ENCODE results near the gene ZDHHC15. TPM values are rescaled to one million over a fixed set of nuclear protein-coding genes. Genes with fewer than 3 reads are reported as not detected.
"Not testable (repeated sequence)": the region's sequence is repeated elsewhere in the genome, so short reads cannot be mapped to it uniquely, and the experiment has no call there.

Gene ZDHHC15
- total RNA-seq, 1 donor from 2014 or later, result not detected

DNA sequence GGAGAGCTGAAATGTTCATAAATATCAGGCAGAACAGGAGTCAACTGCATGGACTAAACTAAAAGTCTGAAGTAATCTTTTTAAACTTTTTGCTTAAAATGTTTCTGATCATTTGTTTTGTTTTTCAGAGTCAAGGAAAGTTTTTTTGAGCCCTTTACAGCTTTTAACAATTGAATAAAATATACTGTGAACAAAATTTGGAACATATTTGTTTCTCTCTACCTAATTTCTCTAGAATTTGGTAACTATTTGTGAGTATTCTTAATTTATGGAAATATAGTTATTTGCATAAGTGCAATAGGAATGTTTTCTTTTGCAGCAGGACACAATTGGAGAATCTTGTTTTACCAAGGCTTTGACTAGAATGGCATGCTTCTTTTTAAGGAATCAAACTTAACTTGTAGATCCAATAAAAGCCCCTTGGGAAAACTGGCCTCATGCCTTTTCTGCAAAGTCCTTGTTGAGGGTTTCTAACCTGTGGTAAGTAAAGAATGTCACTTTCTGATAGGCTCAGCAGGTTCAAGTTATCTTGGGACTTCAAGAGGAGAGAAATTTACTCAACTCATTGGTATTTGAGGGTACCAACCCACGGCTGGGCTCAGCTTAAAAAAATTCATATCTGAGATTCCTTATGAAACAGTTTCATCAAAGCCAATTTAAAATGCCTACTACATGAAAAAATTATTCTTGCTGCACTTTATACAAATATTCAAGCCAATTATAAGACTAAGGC, 157.4 kb downstream of the ZDHHC15 start:
- Mint-ChIP-seq H3K9me3 (no peaks in the 10 kb centered on the region), H3K4me3 (no peak overlapping the region), H3K27me3 (ENCODE audit: insufficient read depth) (no peaks in the 10 kb centered on the region), H3K27ac (no peak overlapping the region), H3K36me3 (ENCODE audit: low read depth) (no peaks in the 10 kb centered on the region), H3K4me1 (ENCODE audit: low read depth) (no peaks in the 10 kb centered on the region)
- no peak for DNase-seq (ENCODE audit: low spot score)
- intact Hi-C loops (cut with micrococcal nuclease), result no loop called here

DNA sequence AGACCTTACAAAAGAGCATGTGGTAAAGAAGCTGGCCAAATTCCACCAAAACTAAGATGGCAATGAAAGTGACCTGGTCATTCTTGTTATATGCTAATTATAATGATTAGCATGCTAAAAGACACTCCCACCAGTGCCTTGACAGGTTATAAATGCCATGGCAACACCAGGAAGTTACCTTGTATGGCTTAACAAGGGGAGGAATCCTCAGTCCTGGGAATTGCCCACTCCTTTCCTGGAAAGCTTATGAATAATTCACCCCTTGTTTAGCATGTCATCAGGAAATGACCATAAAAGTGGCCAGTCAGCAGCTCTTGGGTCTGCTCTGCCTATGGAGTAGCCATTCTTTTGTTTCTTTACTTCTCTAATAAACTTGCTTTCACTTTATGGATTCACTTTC, 161.0 kb downstream of the ZDHHC15 start:
- no peaks in the 10 kb centered on the region for H3K4me1 Mint-ChIP-seq (ENCODE audit: low read depth)
- no peaks in the 10 kb centered on the region for H3K27me3 Mint-ChIP-seq (ENCODE audit: insufficient read depth)
- no peak for DNase-seq (ENCODE audit: low spot score)
- intact Hi-C loops (cut with micrococcal nuclease), result no loop called here
- no peaks in the 10 kb centered on the region for H3K36me3 Mint-ChIP-seq (ENCODE audit: low read depth)
- no peak overlapping the region for H3K27ac Mint-ChIP-seq
- H3K9me3 Mint-ChIP-seq, result no peaks in the 10 kb centered on the region
- H3K4me3 Mint-ChIP-seq, result no peak overlapping the region

GRCh38 chrX:75348601-75349000, 174.2 kb downstream of the ZDHHC15 start:
- H3K36me3 Mint-ChIP-seq (ENCODE audit: low read depth); H3K27ac Mint-ChIP-seq; DNase-seq (ENCODE audit: low spot score); H3K27me3 Mint-ChIP-seq (ENCODE audit: insufficient read depth); H3K4me1 Mint-ChIP-seq (ENCODE audit: low read depth); intact Hi-C loops (cut with micrococcal nuclease); H3K9me3 Mint-ChIP-seq; H3K4me3 Mint-ChIP-seq: not testable (repeated sequence)

DNA sequence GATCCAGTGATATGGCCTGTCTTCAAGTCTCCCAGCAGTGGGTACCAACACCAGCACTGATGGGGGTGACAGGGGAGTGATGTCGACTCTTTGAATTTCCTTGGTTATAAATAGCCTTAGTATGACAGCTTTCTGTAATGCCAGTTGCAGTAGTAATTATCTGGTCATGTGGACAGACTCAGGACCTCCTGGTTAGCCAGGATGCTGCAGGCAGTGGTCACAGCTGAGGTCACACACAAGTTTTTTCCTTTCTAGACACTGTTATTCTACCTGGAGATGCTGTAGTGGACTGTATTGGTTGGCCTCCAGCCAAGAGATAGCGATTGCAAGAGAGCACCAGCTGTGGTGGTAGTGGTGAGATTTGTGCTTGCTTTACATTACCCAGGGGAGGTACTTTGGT, 185.3 kb downstream of the ZDHHC15 start:
- H3K27me3 Mint-ChIP-seq (ENCODE audit: insufficient read depth), result no peaks in the 10 kb centered on the region
- no peak for DNase-seq (ENCODE audit: low spot score)
- H3K36me3 Mint-ChIP-seq (ENCODE audit: low read depth), result peaks cover 1% of the 10 kb centered on the region
- intact Hi-C loops (cut with micrococcal nuclease), result no loop called here
- no peak overlapping the region for H3K27ac Mint-ChIP-seq
- H3K9me3 Mint-ChIP-seq, result peaks cover 1% of the 10 kb centered on the region
- H3K4me3 Mint-ChIP-seq, result no peak overlapping the region
- no peaks in the 10 kb centered on the region for H3K4me1 Mint-ChIP-seq (ENCODE audit: low read depth)

DNA sequence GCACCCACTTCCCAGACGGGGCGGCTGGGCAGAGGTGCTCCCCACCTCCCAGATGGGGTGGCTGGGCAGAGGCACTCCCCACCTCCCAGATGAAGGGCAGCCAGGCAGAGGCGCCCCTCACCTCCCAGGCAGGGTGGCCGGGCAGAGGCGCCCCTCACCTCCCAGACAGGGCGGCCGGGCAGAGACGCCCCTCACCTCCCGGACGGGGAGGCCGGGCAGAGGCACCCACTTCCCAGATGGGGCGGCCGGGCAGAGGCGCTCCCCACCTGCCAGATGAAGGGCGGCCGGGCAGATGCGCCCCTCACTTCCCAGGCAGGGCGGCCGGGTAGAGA, 187.7 kb downstream of the ZDHHC15 start:
- Mint-ChIP-seq H3K27ac (no peak overlapping the region), H3K27me3 (ENCODE audit: insufficient read depth) (no peaks in the 10 kb centered on the region), H3K9me3 (peaks cover 20% of the 10 kb centered on the region), H3K4me1 (ENCODE audit: low read depth) (no peaks in the 10 kb centered on the region), H3K4me3 (no peak overlapping the region), H3K36me3 (ENCODE audit: low read depth) (peaks cover 10% of the 10 kb centered on the region)
- intact Hi-C loops (cut with micrococcal nuclease), result no loop called here
- no peak for DNase-seq (ENCODE audit: low spot score)

DNA sequence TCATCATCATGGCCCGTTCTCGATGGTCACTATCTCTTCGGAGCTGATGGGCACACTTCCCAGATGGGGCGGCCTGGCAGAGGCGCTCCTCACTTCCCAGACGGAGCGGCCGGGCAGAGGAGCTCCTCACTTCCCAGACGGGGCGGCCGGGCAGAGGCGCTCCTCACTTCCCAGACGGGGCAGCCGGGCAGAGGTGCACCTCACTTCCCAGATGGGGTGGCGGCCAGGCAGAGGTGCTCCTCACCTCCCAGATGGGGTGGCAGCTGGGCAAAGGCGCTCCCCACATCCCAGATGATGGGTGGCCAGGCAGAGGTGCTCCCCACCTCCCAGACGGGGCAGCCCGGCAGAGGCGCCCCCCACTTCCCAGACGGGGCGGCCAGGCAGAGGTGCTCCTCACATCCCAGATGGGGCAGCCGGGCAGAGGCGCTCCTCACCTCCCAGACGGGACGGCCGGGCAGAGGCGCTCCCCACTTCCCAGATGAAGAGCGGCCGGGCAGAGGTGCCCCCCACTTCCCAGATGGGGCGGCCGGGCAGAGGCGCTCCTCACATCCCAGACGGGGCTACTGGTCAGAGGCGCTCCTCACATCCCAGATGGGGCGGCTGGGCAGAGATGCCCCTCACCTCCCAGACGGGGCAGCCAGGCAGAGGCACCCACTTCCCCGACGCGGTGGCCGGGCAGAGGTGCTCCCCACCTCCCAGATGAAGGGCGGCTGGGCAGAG, 188.3 kb downstream of the ZDHHC15 start:
- Mint-ChIP-seq H3K36me3 (ENCODE audit: low read depth) (peaks cover 16% of the 10 kb centered on the region), H3K9me3 (peaks cover 20% of the 10 kb centered on the region)
- DNase-seq (ENCODE audit: low spot score); H3K27me3 Mint-ChIP-seq (ENCODE audit: insufficient read depth); H3K27ac Mint-ChIP-seq; H3K4me1 Mint-ChIP-seq (ENCODE audit: low read depth); intact Hi-C loops (cut with micrococcal nuclease); H3K4me3 Mint-ChIP-seq: not testable (repeated sequence)

DNA sequence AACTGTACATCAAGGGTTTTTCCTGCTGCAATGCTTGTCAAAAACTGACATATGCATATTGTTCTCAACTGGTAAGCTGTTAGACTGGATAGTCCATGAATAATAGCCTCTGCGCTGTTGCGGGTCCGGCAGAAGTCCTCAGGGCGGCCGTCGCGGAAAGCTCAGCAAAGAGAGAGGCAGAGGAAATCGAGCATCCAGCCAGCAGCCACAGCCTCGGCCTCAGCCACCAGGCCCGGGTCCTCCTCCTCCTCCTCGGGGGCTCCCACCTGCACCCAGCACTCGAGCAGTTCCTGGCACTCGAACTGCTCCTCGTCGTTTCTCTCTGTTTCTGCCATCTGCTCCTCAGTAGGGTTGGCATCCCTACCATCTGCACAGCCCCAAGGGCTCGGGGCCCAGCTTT, 195.2 kb downstream of the ZDHHC15 start:
- Mint-ChIP-seq H3K4me3 (no peak overlapping the region), H3K27ac (no peak overlapping the region), H3K4me1 (ENCODE audit: low read depth) (no peaks in the 10 kb centered on the region), H3K27me3 (ENCODE audit: insufficient read depth) (no peaks in the 10 kb centered on the region), H3K36me3 (ENCODE audit: low read depth) (peaks cover 50% of the 10 kb centered on the region), H3K9me3 (peaks cover 30% of the 10 kb centered on the region)
- DNase-seq (ENCODE audit: low spot score), result no peak
- intact Hi-C loops (cut with micrococcal nuclease), result no loop called here

Other genes starting within 250 kb of the ZDHHC15 start
- 24.1 and 24.8 TPM in 2 replicates for gene UPRT, start 249.0 kb downstream of the ZDHHC15 start, total RNA-seq

Measured in activated T-helper 1 cell treated with anti-CD3 and anti-CD28 coated beads, Interleukin-12 subunit alpha, Interleukin-12 subunit beta, Interleukin-2, Interleukin-4 antibody, amounts not matched to agents 30 ng/mL and 10 ng/mL and 1 ng/mL, durations not matched to agents 14 hours and 24 hours and 36 hours (primary cell).